Testis (tissue), 2 donors: ENCODE results near the gene VPREB3.

Experiments
- POLR2A ChIP-seq: fragments of 450-650 bp; IDR thresholded peaks from one replicate; pipeline ENCODE4 v1.6.1; 2017; ENCODE audit warnings: antibody characterized with exemption, mild to moderate bottlenecking, moderate library complexity
- TF ChIP-seq, protein P1 (sequence below), 3 experiments: fragments of 450-650 bp in 2 of 3; fragments of 200-600 bp in 1 of 3; sonication (generic) in 1 of 3; IDR thresholded peaks; one replicate each; pipeline ENCODE4 v1.5.1; 2016 to 2019; ENCODE audit warnings: antibody characterized with exemption in 3 of 3, mild to moderate bottlenecking in 2 of 3, moderate library complexity in 1 of 3

DNA sequence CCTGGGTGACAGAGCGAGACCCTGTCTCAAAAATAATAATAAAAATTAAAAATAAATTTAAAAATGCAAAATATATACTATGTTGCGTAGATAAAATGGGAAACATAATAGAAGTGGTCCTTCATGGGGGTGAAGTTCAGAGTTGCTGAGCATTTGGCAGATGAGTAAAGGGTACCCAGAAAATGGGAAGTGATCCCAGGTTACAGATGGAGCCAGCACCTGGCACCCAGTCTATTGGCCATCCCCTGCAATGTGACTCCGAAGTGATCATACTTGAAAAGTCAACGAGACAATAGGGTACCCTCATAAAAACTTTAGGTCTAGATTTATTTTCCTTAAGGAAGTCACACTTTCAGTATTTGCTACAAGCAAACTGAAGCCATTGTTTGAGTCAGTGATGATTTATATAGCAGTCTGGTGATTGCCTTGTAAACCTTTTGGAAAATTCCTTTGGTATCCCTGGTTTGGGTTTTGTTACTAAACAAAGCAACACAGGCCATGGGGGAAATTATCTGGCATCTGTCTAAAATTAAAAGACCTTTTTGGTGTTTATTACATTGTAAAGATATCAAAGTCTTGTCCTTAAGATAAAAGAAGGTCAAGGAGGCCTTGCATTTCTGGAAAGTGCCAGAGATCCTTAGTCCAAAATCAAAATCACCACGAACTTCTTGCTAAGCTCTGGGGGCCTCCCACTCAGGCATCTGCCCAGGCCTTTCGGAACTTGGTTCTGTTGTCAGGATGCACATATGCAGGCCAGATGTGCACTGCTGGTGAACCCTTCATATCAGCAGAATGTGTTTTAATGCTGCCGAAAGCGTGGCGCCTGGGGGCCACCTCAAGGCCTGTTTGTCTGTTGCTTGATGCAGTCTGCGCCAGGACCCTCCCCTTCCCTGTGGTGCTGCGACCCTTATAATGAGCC is 36.9 kb upstream of the VPREB3 start:
- TF ChIP-seq, protein P1, sequence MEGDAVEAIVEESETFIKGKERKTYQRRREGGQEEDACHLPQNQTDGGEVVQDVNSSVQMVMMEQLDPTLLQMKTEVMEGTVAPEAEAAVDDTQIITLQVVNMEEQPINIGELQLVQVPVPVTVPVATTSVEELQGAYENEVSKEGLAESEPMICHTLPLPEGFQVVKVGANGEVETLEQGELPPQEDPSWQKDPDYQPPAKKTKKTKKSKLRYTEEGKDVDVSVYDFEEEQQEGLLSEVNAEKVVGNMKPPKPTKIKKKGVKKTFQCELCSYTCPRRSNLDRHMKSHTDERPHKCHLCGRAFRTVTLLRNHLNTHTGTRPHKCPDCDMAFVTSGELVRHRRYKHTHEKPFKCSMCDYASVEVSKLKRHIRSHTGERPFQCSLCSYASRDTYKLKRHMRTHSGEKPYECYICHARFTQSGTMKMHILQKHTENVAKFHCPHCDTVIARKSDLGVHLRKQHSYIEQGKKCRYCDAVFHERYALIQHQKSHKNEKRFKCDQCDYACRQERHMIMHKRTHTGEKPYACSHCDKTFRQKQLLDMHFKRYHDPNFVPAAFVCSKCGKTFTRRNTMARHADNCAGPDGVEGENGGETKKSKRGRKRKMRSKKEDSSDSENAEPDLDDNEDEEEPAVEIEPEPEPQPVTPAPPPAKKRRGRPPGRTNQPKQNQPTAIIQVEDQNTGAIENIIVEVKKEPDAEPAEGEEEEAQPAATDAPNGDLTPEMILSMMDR (IDR thresholded peaks at IDR 0.05), result no peak
- TF ChIP-seq POLR2A, result no peak
